Hypothalamus (tissue), 51 donors: Measurements from ENCODE around the gene HOXA3.

Experiments
- DNase-seq, 51 donors: peaks; one replicate each; lab custom pipeline; 2025; lab: John Stamatoyannopoulos, UW

Gene HOXA3

GRCh38 chr7:27179503-27180430 lies 27.4 kb upstream of the HOXA3 start:
- peak in 11 of 51 donors; percentile 2 to 34 (median 13) for DNase-seq

DNA sequence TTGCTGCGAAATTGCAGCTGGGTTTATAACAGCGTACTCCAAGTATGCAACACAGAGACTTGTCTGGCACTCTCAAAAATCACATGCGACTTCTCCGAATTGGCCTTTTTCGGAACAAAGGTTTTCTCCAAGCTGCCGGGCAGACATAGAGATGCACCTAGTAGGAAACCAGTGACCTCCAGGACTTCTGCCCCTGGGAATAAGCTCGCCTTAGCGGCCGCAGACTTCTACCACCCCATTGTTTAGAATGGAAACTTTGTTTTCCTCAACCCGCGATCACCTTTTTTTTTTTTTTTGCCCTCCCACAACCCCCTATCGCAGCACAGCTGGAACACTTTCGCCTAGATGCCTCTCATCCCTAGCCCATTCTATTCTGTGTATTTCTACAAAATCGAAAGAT lies 26.6 kb upstream of the HOXA3 start:
- no peak for DNase-seq

- no peak for DNase-seq
Measured at GRCh38 chr7:27178366-27178765, 26.0 kb upstream of the HOXA3 start.

GRCh38 chr7:27177795-27178320 lies 25.5 kb upstream of the HOXA3 start:
- DNase-seq = no peak

- no peak for DNase-seq
Measured at GRCh38 chr7:27176962-27177794, 24.8 kb upstream of the HOXA3 start.

GRCh38 chr7:27176524-27176845 lies 24.1 kb upstream of the HOXA3 start:
- no peak for DNase-seq

- no peak for DNase-seq
Measured at GRCh38 chr7:27175626-27176523, 23.5 kb upstream of the HOXA3 start.

DNA sequence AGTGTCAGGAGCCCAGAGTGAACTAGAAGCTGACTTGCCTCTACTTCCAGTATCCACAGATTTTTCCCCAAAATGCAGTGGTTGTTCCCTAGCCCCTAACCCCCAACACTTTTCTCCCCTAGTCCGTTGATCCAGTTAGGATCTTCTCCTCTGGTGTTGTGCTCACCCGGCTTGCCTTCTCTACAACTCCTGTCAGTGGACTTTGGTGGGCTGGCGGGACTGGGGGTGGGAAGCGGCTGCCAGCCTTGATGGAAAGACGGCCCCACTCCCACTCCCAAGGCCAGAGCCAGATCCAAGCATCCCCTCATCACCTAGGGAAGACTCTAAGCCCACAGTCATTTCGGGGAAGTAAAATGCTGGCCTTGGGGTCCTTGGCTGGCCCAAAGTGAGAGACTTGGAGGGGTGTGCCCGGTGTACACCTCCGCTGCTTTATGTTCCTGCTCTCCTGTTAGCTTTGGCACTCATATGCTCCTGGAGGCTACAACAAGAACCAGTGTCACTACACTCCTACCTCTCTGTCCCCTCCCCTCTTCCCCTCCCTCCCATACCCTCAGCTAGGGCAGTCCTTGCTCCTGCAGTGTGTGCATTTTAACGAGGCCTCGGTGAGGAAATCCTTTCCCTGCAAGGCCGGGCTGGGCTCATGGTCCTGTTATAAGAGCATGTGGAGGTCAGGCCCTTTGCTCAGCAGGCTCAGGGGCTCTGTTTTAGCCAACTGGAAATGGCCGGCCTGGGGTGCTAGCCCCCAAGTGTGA lies 22.7 kb upstream of the HOXA3 start:
- no peak for DNase-seq

GRCh38 chr7:27173956-27174873 lies 21.8 kb upstream of the HOXA3 start, which contains the start of gene HOXA10:
TSS of gene HOXA10 (minus strand) at chr7:27174320. CDS start at chr7:27174306, 14 bp downstream.
- DNase-seq = no peak

- no peak for DNase-seq
Measured at GRCh38 chr7:27173511-27173955, 21.1 kb upstream of the HOXA3 start.

GRCh38 chr7:27172823-27173510 lies 20.6 kb upstream of the HOXA3 start:
- no peak for DNase-seq

DNA sequence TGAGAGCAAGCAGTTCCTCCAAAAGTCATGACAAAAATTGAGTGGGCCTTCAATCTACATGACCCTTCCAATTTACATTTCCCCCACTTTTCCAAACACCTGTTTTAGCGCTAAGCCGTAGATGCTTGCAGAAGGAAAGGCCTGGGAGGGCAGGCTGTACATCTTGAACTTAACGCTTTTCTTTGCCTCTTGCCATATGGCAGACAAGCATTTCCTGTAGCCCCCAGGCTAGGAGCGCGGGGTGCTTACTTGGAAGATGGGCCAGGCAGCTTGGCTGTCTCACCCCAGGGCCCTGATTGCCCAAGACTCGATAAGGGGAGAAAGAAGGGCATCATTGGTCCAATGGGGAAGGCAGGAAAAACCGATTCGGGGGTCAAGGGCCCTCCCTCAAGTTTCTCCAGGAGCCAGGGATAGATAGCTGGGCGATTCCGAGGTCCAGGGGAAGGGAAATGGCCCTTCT lies 20.0 kb upstream of the HOXA3 start:
- no peak for DNase-seq

DNA sequence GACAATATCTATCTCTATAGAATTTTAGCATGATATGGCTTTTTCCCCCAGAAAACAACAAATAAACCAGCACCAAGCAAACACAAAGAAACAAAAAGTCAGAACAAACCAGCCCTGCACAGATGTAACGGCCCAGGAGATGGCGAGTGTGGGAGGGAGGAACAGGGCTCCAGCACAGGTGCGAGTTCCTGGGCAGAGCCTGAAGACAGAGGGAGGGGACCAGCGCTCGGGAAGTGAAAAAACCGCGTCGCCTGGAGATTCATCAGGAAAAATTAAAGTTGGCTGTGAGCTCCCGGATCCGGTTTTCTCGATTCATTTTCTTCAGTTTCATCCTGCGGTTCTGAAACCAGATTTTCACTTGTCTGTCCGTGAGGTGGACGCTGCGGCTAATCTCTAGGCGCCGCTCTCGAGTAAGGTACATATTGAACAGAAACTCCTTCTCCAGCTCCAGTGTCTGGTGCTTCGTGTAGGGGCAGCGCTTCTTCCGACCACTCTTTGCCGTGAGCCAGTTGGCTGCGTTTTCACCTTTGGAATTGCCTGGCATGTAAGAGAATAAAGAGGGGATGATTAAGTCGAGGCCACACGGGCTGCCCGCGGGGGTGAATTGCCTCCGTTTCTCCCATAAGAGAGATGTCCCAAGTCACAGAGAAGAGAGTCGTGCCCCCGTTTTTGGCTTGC lies 19.4 kb upstream of the HOXA3 start:
- DNase-seq = no peak

- DNase-seq = no peak
Measured at GRCh38 chr7:27171325-27171636, 18.9 kb upstream of the HOXA3 start.

DNA sequence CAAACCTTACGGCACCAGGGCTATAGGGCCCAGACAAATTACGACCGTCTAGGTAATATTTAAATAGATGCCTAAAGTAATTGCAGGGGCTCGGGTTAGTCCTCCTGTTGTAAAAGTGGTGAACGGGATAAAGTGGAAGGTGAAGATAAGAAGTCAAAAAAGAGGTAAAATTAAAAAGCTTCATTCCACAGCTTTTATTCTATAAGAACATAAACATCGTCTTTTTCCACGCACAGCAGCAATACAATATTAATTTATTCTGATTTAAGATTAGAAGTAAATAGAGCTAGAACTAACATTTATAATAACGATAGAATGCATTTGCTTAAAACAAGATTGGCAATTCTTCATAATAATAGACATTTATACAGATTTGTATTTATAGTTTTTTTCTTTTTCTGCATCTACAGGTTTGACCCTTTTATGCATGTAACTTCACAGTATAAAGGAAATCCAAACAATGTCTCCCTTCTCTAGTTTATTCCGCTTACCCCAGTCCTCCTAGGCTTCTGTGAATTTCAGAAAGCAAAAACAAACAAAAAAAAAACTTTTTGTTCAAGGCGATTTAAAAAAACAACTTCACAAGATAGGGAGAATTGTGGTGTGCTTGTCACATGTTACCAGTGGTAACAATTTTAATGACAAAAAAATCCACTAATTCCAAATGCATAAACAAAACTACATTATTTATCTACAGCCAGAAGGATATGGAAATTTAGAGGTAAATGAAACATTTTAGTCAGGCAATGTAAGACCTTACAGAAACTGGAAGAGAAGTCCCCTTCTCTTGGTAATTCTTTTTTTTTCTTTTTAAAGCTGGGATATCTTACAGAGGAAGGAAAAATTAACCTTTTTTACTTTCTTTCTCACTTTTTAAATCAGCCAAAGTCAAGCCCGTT lies 18.3 kb upstream of the HOXA3 start:
- no peak for DNase-seq
